ENCODE measurements around the gene ANK3.

Gene ANK3

DNA sequence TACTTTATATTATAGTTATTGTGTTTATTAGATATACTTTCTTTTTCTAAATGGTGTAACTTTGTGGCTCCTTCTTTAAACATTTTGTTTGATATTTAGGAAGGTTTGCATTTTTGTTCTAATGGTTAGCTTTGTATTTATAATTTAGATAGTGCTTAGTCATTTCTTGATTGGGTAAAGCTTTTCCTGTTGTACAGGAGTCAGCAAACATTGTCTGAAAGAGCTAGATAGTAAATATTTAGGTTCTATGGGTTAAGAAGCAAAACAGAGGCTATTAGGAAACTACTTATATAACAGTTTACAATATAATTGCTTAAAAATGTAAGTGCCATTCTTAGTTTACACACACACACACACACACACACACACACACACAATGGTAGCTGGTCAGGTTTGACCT is 412.8 kb downstream of the ANK3 start:
- H3K4me3 ChIP-seq (ENCODE audit: low read depth, low read length): no peak overlapping the region
- TF ChIP-seq POLR2A (IDR thresholded peaks at IDR 0.05; ENCODE audit: extremely low read depth, insufficient read length) (no peak), MYC (IDR thresholded peaks at IDR 0.05; ENCODE audit: low read depth, low read length) (no peak)
- TF ChIP-seq, protein P1, sequence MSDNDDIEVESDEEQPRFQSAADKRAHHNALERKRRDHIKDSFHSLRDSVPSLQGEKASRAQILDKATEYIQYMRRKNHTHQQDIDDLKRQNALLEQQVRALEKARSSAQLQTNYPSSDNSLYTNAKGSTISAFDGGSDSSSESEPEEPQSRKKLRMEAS (IDR thresholded peaks at IDR 0.05; ENCODE audit: low read depth, low read length): no peak
- TF ChIP-seq, protein P2, sequence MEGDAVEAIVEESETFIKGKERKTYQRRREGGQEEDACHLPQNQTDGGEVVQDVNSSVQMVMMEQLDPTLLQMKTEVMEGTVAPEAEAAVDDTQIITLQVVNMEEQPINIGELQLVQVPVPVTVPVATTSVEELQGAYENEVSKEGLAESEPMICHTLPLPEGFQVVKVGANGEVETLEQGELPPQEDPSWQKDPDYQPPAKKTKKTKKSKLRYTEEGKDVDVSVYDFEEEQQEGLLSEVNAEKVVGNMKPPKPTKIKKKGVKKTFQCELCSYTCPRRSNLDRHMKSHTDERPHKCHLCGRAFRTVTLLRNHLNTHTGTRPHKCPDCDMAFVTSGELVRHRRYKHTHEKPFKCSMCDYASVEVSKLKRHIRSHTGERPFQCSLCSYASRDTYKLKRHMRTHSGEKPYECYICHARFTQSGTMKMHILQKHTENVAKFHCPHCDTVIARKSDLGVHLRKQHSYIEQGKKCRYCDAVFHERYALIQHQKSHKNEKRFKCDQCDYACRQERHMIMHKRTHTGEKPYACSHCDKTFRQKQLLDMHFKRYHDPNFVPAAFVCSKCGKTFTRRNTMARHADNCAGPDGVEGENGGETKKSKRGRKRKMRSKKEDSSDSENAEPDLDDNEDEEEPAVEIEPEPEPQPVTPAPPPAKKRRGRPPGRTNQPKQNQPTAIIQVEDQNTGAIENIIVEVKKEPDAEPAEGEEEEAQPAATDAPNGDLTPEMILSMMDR (IDR thresholded peaks at IDR 0.05; ENCODE audit: low read depth, low read length): no peak
- no peak for DNase-seq (ENCODE audit: low read depth)
